CD4-positive, alpha-beta T cell (primary cell): ENCODE data around the gene CDRT4. TPM values are rescaled to one million over a fixed set of nuclear protein-coding genes. Genes with fewer than 3 reads are reported as not detected.

Experiments
- ATAC-seq: fragments of 200-7000 bp; cut with Tn5 transposase; one replicate; pipeline ENCODE4 v1.10.0; 2022; ENCODE audit warnings: mild to moderate bottlenecking; ENCODE audit not compliant: poor library complexity
- CTCF ChIA-PET: fragments of 350-600 bp; sonication (Branson Sonifier 250); formaldehyde crosslinking; loops from one replicate; lab custom pipeline; 2021; ENCODE audit warnings: antibody characterized with exemption, inconsistent platforms; lab: Charles Lee
- POLR2A ChIA-PET: fragments of 350-600 bp; sonication (Branson Sonifier 250); formaldehyde crosslinking; loops from one replicate; lab custom pipeline; 2021; ENCODE audit warnings: antibody characterized with exemption, inconsistent platforms; lab: Charles Lee
- DNase-seq, 14 experiments: peaks; one replicate each; pipeline ENCODE4 v3.0.0-alpha.2; 2013 to 2020; ENCODE audit warnings: mixed read lengths in 2 of 14
- H3K27ac ChIP-seq, 2 donors: one replicate each; pipeline versions ENCODE4 v1.5.1 to v1.7.0; 2013; ENCODE audit warnings: low read length in 2 of 2, low read depth in 1 of 2, mild to moderate bottlenecking in 1 of 2
- H3K27me3 ChIP-seq, 2 experiments: 1 replicate in 1 of 2; 2 replicates in 1 of 2; pipeline versions ENCODE4 v1.6.1 to v1.7.0; 2013; ENCODE audit warnings: low read length in 2 of 2, control low read depth in 1 of 2, mild to moderate bottlenecking in 1 of 2, moderate library complexity in 1 of 2; ENCODE audit not compliant: insufficient read depth in 2 of 2, control insufficient read depth in 1 of 2
- H3K36me3 ChIP-seq: one replicate; pipeline ENCODE4 v1.6.1; 2013; ENCODE audit warnings: low read length, control low read depth; ENCODE audit not compliant: insufficient read depth
- H3K4me1 ChIP-seq: one replicate; pipeline ENCODE4 v1.6.1; 2013; ENCODE audit warnings: low read length, control low read depth; ENCODE audit not compliant: insufficient read depth
- H3K4me3 ChIP-seq: one replicate; pipeline ENCODE4 v1.5.1; 2013; ENCODE audit warnings: mild to moderate bottlenecking, low read length, moderate library complexity
- H3K9me3 ChIP-seq, 2 experiments: 1 replicate in 1 of 2; 2 replicates in 1 of 2; pipeline versions ENCODE4 v1.6.1 to v1.7.0; 2013; ENCODE audit warnings: low read length in 2 of 2, mild to moderate bottlenecking in 2 of 2, control low read depth in 1 of 2, moderate library complexity in 1 of 2; ENCODE audit not compliant: control insufficient read depth in 1 of 2, insufficient read depth in 1 of 2
- H3K27ac Mint-ChIP-seq: one replicate; pipeline ENCODE4 v1.8.0; 2020; ENCODE audit warnings: mixed read lengths
- H3K27me3 Mint-ChIP-seq: one replicate; pipeline ENCODE4 v1.8.0; 2021; ENCODE audit warnings: mixed read lengths
- H3K36me3 Mint-ChIP-seq: one replicate; pipeline ENCODE4 v1.8.0; 2021; ENCODE audit warnings: low read depth, mixed read lengths
- H3K4me1 Mint-ChIP-seq: one replicate; pipeline ENCODE4 v1.8.0; 2021; ENCODE audit warnings: low read depth, mixed read lengths
- H3K4me3 Mint-ChIP-seq: one replicate; pipeline ENCODE4 v1.8.0; 2020; ENCODE audit warnings: mild to moderate bottlenecking, mixed read lengths
- H3K9me3 Mint-ChIP-seq: one replicate; pipeline ENCODE4 v1.8.0; 2020; ENCODE audit warnings: mixed read lengths
- CTCF ChIP-seq: fragments of 200-600 bp; IDR thresholded peaks from one replicate; pipeline ENCODE4 v1.8.0; 2022; ENCODE audit warnings: antibody characterized with exemption, mild to moderate bottlenecking
- intact Hi-C, 2 experiments: fragments of 100-400 bp; cut with DNase I in 1 of 2; cut with micrococcal nuclease in 1 of 2; formaldehyde crosslinking; loops; one replicate each; pipeline versions ENCODE4 v1.15.1 to v1.9.0; 2023 to 2025; cut with DNase I, micrococcal nuclease
- total RNA-seq, 174 experiments: library from RNA in 2 of 174; stranded (reverse) in 2 of 174; gene quantifications; one replicate each; pipeline ENCODE4 v1.2.3 and lab custom pipeline; 2021 to 2026

Gene CDRT4
- total RNA-seq, 2 experiments from 2014 or later, result 0.89 to 3.3 TPM

GRCh38 chr17:15513856-15514459 lies 46.5 kb upstream of the CDRT4 start:
- Mint-ChIP-seq H3K27me3 (no peaks in the 10 kb centered on the region), H3K9me3 (no peaks in the 10 kb centered on the region), H3K4me3 (no peak overlapping the region), H3K36me3 (peaks cover 61% of the 10 kb centered on the region), H3K4me1 (no peaks in the 10 kb centered on the region), H3K27ac (no peak overlapping the region)
- Histone ChIP-seq H3K4me3 (no peak overlapping the region), H3K4me1 (no peaks in the 10 kb centered on the region), H3K9me3 (no peaks in the 10 kb centered on the region), H3K27ac (no peak overlapping the region), H3K27me3 (no peaks in the 10 kb centered on the region), H3K36me3 (peaks cover 35% of the 10 kb centered on the region)
- CTCF ChIA-PET, result interaction anchor here (1.4 kb wide), 1 partner anchor 11 kb away, joined by 3 read pairs; no protein-coding TSS in a partner anchor
- POLR2A ChIA-PET, result no interaction called here
- intact Hi-C loops, result no loop called here
- ATAC-seq (no peak), DNase-seq (no peak)
- no peak for TF ChIP-seq CTCF

GRCh38 chr17:15513058-15513791 lies 45.8 kb upstream of the CDRT4 start:
- H3K9me3 Mint-ChIP-seq, result no peaks in the 10 kb centered on the region
- H3K27me3 ChIP-seq, result no peaks in the 10 kb centered on the region
- intact Hi-C loops, result no loop called here
- H3K27ac Mint-ChIP-seq, result no peak overlapping the region
- TF ChIP-seq CTCF, result no peak
- no peak overlapping the region for H3K4me3 Mint-ChIP-seq
- no peaks in the 10 kb centered on the region for H3K4me1 Mint-ChIP-seq
- H3K27me3 Mint-ChIP-seq, result no peaks in the 10 kb centered on the region
- H3K4me1 ChIP-seq, result no peaks in the 10 kb centered on the region
- H3K4me3 ChIP-seq, result no peak overlapping the region
- H3K36me3 Mint-ChIP-seq, result peaks cover 66% of the 10 kb centered on the region
- ChIA-PET CTCF (interaction anchor here (1.4 kb wide), 1 partner anchor 10 kb away, joined by 3 read pairs; no protein-coding TSS in a partner anchor), POLR2A (no interaction called here)
- H3K36me3 ChIP-seq, result peaks cover 38% of the 10 kb centered on the region
- no peak overlapping the region for H3K27ac ChIP-seq
- no peak for ATAC-seq
- no peak for DNase-seq
- H3K9me3 ChIP-seq, result no peaks in the 10 kb centered on the region

GRCh38 chr17:15512071-15512709 lies 44.8 kb upstream of the CDRT4 start:
- Mint-ChIP-seq H3K27me3 (no peaks in the 10 kb centered on the region), H3K36me3 (peaks cover 66% of the 10 kb centered on the region), H3K4me3 (no peak overlapping the region), H3K27ac (no peak overlapping the region), H3K9me3 (no peaks in the 10 kb centered on the region), H3K4me1 (no peaks in the 10 kb centered on the region)
- intact Hi-C loops, result no loop called here
- ATAC-seq (no peak), DNase-seq (no peak)
- H3K4me3 ChIP-seq, result no peak overlapping the region
- POLR2A ChIA-PET, result no interaction called here
- no peaks in the 10 kb centered on the region for H3K27me3 ChIP-seq
- CTCF ChIA-PET, result no interaction called here
- peaks cover 39% of the 10 kb centered on the region for H3K36me3 ChIP-seq
- no peaks in the 10 kb centered on the region for H3K4me1 ChIP-seq
- no peak overlapping the region for H3K27ac ChIP-seq
- no peaks in the 10 kb centered on the region for H3K9me3 ChIP-seq
- TF ChIP-seq CTCF, result no peak
